Iris pigment epithelial cell (primary cell): ENCODE measurements around the gene ORM1.

ENCODE experiments used
- DNase-seq: peaks from one replicate; pipeline ENCODE4 v3.0.0-alpha.2; 2011; ENCODE audit warnings: low read depth

The ORM1 gene

GRCh38 chr9:114344188-114344566, 21.3 kb downstream of the ORM1 start:
- DNase-seq = no peak

DNA sequence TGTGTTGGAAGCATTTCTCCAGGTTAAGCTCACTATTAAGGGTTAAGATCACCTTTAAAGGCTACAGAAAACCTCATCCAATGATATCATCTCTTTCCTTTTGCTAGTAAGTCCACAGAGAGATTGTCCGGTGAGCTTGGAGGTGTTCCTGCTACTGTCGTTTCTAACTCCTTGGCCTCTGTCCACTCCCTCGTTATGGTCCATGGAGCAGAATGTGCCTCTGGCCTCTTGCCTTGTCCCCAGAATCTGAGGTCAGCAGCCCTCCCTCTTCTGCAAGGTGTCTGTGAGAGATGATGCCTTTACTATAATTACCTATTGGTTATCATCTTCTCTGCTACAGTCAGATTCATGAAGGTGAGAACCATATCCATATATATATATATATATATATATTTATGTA, 21.8 kb downstream of the ORM1 start:
- DNase-seq = no peak

- DNase-seq = no peak
Measured at GRCh38 chr9:114345493-114346065, 22.7 kb downstream of the ORM1 start.

DNA sequence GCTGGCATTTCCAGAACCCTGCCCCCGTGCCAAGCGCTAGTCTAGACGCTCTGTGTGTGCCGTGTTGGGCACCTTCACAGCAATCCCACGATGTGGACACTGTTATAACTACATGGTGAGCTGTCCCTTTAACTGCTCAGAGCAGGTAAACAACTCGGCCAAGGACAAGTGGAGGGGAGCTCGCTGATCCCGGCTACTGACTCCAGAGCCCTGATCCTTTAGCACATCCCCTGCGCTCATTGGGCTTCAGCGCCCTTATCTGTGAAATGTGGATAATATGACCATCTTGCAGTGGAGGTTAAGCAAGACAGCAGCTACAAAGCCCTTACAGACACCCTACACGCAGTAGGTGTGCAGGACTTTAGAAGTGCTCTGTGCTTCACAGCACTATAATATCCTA, 23.2 kb downstream of the ORM1 start:
- no peak for DNase-seq

- DNase-seq = no peak
Measured at GRCh38 chr9:114347675-114348074, 24.8 kb downstream of the ORM1 start.

DNA sequence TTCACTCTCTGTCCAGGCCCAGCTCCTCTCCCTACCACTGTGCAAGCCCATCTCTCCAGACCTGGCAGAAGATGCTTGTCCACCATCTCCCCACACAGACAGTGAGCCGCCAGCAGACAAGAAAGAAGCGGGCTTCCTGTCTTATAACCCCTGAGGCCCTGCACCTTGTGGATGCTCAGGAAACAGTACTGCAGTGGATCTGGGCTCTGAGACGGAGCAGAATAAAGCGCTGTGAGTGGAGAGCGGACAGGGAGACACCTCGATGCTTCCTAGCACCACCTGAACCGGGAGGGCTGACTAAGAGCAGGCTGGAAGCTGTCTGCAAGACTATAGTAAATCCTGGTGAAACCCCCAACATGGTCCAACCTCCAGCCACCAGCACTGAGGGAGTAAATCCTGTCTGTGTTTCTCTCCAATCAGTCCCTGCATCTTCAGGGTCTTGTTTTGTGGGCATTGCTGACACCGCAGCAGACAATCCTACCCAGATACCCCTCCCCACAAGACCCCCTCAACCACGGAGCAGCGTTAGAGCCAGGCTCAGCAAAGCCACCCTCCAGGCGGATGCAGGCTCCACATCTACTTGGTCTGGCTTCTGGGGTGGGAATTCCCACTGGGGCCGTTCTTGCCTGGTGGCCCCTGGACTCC, 25.5 kb downstream of the ORM1 start:
- DNase-seq = no peak

DNA sequence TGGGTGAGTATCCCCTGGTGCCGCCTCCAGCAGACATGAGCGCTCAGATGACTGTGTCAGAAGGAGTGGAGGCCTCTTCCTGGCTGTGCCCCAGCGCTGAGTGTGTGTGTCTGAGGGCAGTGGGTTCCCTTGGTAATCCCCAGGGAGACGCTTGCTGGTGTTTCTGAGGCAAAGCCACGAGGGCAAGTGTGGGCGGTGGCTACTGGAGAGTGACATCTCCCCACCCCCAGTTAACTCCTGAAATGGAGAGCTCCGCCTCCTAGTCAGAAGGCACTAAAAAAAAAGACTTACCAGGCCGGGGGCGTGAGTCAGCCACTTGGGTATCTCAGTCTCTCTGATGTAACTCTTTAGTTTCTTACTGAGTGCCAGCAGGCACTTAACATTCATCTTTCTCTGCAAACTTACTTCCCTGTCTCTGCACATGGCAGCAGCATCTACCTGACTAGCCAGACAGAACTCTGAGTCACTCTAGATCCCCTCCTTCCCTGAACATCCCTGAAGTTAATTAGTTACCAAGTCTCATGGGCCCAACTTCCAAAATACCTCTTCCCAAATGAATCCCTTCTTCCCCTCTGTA, 26.1 kb downstream of the ORM1 start:
- DNase-seq = peak; percentile 99

GRCh38 chr9:114349713-114350480, 27.0 kb downstream of the ORM1 start:
- no peak for DNase-seq

DNA sequence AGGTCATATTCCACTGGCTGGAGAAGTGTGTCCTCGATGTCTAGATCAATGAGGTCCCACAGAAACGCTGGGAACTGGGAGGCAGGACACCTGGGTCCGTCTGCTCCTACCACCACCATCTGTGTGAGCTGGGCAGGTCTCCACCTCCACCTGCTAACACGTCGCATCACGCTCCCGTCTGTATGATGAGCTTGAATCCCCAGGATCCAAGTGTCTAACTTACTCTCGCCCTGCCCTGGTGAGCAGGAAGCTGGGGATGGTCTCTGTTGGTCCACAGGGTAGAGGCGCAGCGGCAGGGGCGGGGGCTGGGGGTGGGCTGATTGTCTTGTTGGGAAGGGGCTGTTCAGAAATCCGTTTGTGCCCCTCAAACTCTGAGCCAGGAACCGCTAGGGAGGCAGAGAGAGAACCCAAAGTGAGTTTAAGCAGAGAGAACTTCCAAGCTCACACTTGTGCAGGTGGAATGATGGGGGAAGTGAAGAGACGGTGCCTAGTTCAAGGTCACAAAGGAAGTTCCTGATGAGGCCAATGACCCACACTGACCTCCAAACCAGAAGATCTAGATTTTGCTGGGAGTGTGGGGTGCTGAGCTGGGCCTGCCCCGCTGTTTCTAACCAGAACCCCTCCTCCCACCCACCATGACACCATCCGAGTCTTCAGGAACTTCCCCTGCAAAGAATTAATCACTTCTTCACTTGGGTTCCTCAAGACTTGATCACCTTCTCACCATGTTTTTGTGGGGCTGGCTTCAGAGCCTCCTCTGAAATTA, 27.9 kb downstream of the ORM1 start:
- DNase-seq = no peak

- DNase-seq = no peak
Measured at GRCh38 chr9:114351932-114352331, 29.0 kb downstream of the ORM1 start.

DNA sequence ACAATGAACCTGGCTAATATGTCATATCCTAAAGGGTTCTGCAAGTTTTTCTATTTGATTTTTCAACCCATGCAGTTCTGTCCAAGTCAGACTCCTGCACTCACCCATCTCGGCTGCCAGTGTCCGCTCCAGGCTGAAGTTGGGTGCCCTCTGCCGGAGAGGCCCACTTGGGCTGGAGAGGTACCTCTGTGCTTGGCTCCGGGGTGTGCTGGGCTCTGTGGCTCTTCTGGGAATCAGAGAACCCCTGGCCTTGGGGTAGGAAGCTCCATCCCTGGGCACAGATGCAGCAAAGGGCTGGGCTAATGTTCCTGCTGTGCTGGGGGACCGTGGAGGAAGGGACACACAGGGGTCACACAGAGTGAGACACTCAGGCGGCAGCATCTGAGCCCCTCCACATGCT, 32.9 kb downstream of the ORM1 start:
- no peak for DNase-seq

GRCh38 chr9:114356792-114357191, 33.9 kb downstream of the ORM1 start:
- DNase-seq = no peak

DNA sequence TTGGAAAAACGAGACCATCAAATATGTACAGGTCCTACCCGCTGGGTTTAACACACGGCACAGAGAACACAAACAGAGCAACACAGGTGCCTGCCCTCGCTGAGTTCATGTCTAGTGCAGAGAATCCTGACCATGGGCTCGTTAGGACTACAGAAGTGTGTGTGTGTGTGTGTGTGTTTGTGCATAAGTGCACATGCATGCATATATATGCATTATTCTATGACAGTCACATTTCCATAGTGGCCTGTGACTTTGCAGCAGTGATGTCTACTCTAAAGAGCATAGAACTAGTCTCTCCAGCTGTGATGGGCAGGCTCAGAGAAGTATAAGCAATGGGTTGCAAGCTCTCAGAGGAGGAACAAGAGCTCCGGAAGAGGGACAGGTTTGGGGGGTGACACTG, 34.5 kb downstream of the ORM1 start:
- no peak for DNase-seq

DNA sequence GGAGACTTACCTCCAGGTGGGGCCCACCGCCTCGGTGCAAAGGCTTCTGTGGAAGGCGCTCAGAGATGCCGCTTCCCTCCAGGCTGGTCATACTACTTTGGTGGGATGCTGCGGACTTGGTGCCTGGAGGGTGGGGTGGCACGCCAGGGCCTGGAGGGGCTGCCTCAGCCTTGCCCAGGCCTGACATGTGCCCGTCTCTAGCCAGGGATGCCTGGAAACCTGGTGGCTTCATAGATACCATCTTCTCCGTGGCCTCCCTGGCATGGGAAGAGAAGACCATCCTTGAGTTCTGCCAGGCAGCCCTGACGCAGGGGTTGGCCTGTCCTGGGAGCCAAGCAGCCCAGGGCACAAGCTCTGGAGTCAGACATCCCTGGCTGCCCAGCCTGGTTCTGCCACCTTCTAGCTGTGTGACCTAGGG, 35.0 kb downstream of the ORM1 start:
- DNase-seq = no peak

DNA sequence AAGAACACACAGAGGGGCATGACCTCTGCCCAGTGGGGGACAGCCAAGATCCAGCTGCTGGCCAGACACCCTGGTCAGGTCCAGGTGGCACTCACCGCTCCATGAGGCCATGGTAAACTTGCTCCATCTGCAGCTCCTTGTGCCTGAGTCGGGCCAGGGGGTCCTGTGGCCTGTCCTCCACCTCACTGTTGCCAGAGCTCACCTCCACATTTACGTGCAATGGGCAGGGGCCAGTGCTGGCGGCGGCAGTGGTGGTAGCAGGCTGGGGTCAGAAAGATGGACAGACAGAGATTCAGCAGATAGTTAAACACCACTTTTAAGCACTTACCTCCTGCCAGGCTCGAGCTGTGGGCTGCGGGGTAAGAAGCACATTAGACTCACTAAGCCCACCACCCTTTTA, 36.9 kb downstream of the ORM1 start:
- no peak for DNase-seq

GRCh38 chr9:114361542-114361941, 38.6 kb downstream of the ORM1 start:
- DNase-seq = no peak

GRCh38 chr9:114362394-114362793, 39.5 kb downstream of the ORM1 start:
- no peak for DNase-seq

DNA sequence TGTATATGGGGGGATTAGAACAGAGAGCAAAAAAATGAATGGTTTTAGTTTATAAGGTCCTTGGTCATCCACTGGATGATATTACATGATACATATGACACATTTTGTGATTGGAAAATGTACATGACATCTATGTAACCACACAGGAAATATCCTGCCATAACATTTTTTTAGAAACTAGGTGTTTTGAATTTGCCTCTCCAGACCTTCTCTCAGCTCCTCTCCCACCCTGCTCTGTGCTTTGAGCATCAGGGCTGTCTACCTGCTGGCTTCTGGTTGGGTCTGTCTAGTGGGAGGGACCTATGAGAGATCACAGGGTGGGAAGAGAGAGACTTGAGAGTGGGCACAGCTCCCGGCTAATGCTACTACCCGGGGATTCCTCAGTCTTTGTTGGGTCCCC, 40.5 kb downstream of the ORM1 start:
- DNase-seq = no peak

DNA sequence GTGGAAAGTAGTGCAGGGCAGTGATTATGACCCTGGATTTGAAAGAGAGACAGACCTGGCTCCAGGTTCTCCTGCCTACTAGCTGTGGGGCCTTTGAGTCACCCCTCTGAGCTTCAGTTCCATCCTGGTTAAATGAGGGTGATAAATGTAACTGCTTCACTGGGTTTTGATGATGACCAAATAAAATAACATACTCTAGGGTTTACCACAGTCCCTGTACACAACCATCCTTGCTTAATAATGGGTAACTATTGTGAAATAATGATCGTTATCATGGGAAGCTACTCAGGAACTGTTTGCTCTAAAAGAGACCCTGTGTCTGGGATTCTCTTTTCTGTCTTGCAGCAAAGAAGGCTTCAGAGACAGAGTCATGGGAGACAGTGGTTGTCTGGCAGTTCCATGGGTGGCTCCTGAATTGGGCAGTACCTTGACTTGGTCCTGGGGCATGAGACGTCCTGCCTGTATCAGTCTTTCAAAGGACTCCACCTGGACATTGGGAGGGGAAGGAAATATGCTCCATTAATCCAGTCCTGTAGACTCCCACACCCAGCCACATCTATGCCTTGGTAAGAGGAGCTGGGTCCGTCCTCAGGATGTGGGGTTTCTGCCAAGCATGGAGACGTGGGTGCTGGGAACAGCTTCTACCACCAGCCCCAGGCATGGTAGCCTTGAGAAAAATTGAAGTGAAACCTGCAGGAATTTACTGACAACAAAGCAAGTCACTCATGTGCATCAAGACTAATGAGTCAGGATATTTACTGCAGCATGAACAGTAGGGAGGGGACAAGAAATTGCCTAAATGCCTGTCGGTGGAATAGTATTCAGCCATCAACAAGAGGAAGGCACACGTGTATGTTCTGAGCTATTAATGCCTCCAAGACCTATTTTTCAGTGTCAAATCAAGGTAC, 41.5 kb downstream of the ORM1 start:
- DNase-seq = peak; percentile 94

DNA sequence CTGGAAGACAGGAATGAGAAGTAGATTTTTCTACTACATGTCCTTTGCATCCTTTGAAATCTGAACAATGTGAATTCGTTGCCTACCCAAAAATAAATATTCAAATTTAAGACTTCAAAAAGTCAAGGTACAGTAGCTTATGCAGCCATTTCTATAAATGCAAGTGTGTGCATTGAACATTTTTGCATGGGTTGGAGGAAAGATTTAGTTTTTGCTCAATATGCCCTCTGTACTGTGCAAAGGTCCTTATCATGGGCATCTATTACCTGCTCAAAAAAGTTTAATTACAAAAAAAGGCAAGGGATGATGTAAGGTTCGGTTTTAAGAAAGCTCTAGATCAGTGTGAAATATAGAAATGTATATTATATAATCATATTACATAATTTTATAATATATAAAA, 42.3 kb downstream of the ORM1 start:
- no peak for DNase-seq
